DMS 273 (cell line): ENCODE results near the gene CHRM3.

Experiments
- DNase-seq: peaks from one replicate; lab custom pipeline; 2025; ENCODE audit not compliant: unreplicated experiment; lab: John Stamatoyannopoulos, UW

Gene CHRM3

DNA sequence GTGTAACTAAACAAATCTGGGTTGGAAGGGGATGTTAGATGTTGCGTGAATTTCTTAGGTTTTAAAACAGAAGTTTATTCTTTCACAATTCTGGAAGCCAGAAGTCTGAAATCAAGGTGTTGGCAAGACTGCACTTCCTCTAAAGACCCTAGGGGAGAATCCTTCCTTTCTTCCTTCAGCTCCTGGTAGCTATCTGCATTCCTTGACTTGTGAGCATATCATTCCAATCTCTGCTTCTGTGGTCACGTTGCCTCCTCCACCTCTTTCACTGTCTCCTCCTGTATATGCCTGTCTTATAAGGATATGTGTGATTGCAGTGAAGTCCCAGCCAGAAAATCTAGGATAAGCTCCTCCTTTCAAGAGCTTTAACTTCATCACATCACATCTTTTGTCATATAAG, 7.7 kb downstream of the CHRM3 start:
- no peak for DNase-seq

GRCh38 chr1:239413916-239414315, 27.5 kb downstream of the CHRM3 start:
- DNase-seq, result no peak

DNA sequence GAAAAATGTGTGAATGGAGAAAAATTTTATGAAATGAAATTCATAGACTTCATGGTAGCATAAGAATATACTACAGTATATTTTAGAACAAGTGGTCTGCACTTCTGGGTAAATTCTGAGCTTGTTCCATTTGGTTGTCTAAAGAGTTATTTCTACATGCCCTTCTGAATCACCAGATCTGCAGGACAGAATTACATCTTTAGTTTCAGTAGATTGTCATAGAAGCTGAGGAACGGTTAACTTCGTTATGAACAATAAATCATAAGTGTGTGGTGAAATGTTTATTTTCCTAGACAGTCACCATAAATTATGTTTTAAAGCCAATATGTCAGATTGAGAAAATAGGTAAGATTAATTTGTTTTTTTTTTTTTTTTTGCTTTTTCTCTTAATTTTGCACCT, 30.9 kb downstream of the CHRM3 start:
- no peak for DNase-seq

- DNase-seq, result no peak
These were observed 31.7 kb downstream of the CHRM3 start for GRCh38 chr1:239417986-239418640.

GRCh38 chr1:239418681-239419080, 32.3 kb downstream of the CHRM3 start:
- peak; percentile 5 for DNase-seq

- DNase-seq, result no peak
These were observed 35.4 kb downstream of the CHRM3 start for GRCh38 chr1:239421811-239422210.

DNA sequence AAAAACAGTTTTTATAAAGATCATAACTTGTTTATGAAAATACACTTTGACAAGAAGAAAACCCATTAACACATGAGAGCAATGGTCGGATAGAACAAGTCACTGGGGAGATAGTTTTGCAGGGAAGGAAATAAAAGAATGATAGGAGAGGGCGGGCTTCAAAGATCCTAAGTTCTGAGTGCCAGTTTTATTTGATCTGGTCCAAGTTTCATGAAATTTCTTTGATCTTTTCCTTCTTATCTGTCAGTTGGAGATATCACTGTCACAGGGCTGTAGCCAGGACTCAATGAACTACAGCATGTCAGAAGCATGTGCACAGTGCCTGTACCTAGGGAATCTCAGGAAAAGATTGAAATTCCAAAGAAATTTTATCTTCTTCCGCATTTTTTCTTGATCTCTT, 36.5 kb downstream of the CHRM3 start:
- DNase-seq, result no peak

DNA sequence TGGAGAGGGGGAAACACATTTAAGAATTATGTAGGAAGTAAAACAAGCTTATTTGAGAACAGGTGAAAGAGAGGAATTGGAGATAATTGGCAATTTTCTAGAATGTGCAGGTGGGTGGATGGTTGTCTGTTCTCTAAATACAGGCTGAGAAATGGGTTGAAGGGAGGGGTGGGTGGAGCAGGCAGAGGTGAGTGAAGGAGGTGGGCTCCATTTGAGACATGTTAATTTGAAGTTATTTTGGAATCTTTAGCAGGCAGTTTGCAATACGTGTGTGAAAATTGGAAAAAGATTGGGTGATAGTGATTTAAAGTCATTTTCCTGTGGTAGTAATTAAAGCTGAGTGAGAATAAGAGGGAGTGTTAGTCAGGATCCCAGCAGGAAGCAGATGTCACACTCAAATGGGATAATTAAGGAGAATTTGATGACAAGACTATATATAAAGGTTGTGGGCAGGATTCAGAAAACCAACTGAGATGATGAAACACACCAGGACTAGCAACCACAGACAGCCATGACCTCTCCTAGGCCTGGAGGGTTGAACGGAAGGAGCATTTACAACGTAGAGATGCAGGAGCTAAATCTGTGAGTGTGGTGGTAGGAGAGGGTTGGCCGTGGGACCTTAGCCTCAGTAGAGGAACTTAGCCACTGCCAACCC, 40.6 kb downstream of the CHRM3 start:
- DNase-seq, result no peak

GRCh38 chr1:239427712-239428111, 41.3 kb downstream of the CHRM3 start:
- no peak for DNase-seq

DNA sequence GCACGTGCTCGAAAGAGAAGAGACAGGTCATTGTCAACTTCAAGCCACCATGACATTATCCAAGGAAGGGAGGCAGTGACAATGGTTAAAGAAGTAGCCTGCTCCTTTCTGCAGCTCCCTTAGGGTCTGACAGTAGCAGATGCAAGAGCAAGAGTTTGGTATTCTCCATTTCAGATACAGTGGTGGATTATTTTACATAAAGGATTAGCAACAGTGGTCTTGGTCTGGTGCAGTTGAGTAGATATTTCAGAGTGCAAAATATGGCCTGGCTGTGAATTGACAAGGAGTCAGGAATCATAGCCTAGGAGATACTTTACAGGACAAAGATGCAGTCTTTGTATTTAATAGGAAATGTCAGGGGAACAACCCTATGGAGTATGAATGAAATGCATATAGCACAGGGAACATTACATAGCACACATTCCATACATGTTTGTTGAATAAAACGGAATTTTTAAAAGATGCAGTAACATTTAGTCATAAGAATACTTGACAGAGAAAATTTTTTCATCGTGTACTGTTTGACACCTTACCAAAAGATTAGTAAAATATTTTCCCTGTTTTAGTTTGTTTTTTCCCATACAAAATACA, 41.8 kb downstream of the CHRM3 start:
- DNase-seq, result no peak

DNA sequence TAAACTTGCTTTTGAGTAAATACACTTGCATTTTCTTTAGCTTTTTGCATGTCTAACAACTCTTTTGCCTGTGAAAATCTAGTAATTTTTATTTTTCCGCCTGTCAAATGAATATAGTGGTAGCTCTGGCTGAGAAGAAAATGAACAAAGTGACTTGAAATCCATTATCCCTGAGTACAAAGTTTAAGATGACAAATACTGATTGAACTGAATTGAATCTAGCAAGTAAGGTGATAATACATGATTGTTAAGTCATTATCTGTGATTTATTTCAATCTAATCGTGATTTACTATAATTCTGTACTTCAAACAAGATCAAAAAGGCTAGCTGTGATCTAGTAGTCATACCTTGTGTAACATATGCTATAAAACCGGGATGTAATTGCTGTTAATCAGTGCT, 42.8 kb downstream of the CHRM3 start:
- DNase-seq, result no peak

- no peak for DNase-seq
These were observed 45.9 kb downstream of the CHRM3 start for GRCh38 chr1:239432255-239432654.

DNA sequence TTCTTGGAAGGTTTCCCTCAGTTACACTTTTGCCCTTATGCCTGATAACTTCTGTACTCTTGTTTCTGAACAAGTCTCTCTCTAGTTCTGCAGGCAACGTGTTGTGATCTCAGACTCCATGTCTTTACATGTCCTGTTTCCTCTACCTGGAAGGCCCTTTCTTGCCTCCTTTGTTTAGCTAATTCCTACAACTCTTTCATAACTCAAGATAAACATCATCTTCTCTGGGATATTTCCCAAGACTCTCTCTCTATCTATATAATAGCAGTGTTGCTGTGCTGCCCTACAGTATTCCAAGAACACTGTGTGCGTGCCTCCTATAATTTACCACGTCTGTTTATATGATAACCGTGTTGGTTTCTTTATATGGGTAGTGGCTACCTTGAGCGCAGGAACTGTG, 47.8 kb downstream of the CHRM3 start:
- DNase-seq, result no peak
